GOT3 (cell line): ENCODE results near the gene EHD1.

Experiments
- DNase-seq: peaks from one replicate; lab custom pipeline; 2025; ENCODE audit warnings: mixed read lengths; lab: John Stamatoyannopoulos, UW

Gene EHD1

DNA sequence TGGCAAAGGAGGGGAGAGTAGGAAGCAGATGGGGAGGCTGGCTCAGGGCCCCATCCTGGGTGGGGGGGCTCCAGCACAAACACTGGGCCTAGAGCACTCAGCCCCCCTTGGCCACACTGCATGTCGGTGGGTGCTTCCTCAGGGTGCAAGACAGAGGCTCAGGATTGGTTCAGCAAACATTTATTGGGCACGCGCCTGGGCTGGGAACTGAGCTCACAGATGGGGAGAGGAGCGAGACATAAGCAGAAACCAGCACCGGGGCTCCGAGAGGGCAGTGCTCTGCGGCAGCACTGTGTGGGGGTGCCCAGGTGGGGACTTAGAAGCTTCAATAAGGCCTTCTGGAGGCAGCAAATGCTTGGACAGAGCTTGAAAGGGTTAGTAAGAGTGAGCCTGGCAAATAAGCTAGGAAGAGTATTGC is 12.1 kb upstream of the EHD1 start:
- DNase-seq: no peak

DNA sequence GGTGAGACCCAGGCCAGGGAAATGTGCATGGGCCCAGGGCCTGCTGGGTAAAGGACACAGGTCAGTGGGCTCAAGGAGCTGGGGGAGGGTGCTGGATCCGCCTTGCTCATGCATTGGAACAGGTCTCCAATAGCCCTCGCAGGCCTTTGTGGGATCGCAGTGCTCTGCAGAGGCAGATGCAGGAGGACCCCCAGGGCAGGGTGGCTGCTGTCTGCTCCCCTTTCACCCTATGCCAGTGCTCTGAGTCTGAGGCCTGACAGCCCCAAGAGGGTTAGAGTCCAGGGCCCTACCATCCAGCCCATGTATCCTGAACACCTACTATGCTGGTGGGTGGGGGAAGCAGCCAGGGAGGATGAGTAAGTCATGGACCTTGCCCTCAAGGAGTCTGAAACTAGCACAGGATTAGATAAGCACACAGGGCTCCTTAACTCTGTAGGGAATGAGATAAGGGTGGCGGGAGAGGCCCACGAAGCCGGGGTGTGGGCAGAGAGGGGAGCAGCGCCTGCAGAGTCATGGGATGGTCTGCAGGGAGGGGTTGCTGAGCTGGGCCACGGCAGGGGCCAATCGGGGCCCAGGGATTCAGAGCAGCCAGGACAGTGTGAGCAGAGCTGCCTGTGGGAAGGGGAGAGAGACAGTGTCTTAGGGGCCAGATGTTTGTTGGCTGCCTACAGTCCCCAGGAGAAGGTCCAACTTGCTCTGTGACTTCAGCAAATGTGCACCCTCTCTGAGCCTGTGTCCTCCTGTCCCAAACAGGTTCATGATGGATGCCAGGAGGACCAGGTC is 10.5 kb upstream of the EHD1 start:
- DNase-seq: no peak

DNA sequence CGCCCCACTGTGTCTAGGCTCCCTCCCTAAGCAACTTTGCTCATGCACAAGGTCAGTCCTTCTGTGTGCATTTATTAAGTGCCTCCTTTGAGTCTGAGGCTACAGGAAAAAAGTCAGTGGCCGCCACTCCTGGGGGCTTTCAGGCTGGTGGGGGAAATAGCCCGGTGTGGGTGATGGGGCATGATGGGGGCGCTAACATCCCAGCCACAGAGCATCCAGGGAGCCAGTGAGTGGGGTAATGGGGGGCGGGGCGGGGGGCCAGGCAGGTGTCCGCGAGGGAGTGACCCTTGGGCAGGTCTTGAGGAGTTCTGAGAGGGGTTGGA is 9.9 kb upstream of the EHD1 start:
- no peak for DNase-seq

- DNase-seq: no peak
These were observed 9.5 kb upstream of the EHD1 start for GRCh38 chr11:64887757-64888405.

GRCh38 chr11:64887234-64887756 is 8.9 kb upstream of the EHD1 start:
- no peak for DNase-seq

- DNase-seq: no peak
These were observed 7.2 kb upstream of the EHD1 start for GRCh38 chr11:64885367-64886286.

DNA sequence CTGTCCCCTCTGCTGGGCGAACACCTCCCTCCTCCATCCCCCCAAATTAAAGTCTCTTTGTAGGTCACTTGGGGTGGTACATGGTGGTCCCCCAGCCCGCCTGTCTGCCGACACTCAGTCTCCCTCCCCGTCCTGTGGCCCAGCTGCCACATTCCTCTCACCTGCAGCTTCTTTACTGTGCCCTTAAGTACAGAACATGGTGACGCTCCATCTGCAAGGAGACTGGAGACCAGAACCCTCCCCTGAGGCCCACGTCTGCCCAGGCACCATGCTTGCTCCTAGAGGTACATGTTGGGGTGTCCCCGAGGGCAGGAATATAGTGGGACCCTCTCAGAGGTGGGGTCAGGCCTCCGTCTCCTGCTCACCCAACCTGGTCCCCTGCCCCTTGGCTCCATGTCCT is 5.6 kb upstream of the EHD1 start:
- DNase-seq: no peak

DNA sequence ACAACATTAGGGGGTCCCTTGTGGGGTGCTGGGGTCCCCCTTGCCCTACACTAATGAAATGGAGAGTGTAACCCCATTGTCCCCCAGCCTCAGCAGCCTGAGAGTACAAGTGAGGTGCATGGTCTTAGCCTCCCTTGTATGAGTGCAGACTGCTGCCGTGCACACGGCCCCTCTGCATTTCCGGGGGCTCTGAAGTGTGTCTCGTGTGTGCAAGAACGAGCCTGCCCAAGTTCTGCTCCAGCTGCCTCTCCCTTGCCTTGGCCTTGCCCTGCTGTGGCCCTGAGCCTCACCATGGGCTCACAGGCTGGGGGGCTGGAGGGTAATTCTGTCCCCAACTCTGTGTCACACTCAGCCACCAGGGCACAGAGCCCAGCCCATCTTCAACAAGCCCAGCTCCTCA is 5.2 kb upstream of the EHD1 start:
- DNase-seq: no peak

GRCh38 chr11:64882243-64882642 is 3.8 kb upstream of the EHD1 start:
- DNase-seq: no peak

DNA sequence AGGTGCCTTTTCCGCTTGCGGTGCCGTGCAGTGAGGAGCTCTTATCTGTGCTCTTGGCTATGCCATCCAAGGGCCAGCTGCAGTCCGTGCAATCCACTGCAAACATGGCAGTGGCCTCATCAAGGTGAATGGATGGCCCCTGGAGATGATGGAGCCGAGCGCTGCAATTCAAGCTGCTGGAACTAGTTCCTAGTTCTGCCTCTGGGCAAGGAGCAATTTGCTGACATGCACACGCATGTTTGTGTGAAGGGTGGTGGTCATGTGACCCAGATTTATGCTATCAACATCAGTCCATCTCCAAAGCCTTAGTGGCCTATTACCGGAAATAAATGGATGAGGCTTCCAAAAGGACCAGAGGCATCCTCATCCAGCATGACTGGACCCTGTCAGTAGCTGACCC is 3.1 kb upstream of the EHD1 start:
- DNase-seq: no peak

DNA sequence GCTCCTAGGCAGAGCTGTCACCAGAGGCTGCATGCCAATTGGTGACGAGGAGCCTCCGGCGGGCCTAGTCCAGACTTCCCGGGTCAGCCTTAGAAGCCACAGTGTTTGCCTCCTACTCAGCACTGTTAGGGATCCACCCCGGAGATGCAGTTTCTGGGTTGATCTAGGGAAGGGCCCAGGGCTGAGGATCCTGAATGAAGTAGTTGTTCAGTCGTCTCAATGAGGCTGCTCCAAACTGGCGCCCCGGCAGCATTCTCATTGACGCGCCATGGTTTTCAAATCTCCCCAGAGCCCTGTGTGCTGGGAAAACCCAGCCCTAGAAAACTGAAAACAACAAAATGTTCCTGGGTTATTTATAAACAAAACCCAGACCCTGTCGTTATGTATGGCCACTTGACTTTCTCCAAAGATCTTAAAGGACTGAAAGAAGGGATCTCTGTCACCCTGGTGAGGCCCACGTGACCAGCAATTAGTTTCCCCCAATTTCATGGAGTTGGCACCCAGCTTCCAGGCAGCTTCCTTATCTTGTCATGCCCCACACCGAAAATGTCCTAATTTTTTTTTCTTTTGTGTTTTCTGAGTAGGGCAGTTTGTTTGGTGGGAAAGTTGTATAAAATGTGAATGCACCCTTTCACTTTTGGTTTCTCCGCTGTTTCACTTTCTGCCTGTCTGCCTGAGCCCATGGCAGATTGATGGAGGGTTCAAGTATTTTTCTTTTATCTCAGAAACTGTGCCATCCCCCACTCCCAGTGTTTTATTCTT is 2.0 kb upstream of the EHD1 start:
- no peak for DNase-seq

DNA sequence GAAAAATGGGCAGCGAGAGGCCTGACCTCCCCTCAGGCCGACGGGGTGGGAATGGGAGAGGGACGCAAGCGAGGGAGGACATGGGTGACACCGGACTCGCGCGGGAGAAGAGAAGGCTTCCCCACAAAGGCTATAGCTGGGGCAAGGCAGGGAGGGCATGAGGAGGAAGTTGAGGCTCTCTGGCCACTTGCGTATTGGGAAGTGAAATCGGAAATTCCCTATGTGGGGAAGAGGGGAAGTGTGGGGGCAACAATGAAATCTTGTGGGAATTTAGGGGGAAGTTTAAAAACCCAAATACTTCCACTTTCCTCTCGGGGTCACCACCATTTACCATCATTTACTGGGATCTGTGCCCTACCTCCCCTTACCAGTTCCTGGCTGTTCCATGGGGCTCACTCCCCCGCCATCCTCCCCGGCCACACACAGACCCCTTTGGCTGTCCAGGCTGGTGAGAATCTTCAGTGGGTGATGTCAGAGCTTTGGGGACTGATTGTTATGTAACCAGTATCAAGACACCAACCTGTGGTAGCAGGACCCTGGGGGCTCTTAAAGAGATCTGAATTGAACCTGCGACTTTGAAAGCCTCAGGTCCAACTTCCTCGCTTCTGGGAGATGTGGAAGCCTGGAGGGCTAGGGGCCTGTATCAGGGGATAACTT is 951 bp upstream of the EHD1 start:
- no peak for DNase-seq

GRCh38 chr11:64878223-64878493 is 263 bp downstream of the EHD1 start:
- DNase-seq: no peak

GRCh38 chr11:64877390-64878222 is 815 bp downstream of the EHD1 start:
- no peak for DNase-seq

- no peak for DNase-seq
These were observed 1.5 kb downstream of the EHD1 start for GRCh38 chr11:64876835-64877341.

DNA sequence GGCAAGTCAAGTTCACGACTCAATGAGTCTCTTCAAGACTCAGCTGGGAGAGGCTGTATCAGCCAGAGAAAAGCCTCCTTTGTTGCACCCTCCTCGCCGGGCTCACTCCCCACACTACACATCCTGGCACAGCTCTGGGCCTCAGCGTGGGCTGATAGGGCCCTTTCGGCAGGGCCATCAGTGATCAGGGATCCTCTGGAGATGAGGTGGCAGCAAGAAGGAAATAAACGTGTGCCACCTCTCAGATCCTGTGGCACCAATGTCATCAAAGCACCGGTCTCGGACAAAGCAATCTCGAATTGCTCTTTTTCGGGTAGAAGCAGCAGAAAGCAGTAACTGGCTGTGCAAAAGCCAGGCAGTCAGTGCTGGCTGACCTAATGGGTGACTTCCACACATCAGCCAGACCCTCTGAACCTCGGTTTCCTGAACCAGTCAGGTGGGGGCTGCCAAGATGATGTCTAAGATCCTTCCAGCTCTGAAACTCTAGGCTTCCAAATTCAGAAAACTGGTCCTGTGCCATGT is 2.1 kb downstream of the EHD1 start:
- no peak for DNase-seq

- no peak for DNase-seq
These were observed 2.8 kb downstream of the EHD1 start for GRCh38 chr11:64875369-64876228.

GRCh38 chr11:64874308-64875240 is 3.8 kb downstream of the EHD1 start:
- DNase-seq: no peak
